DOHH2 (cell line): ENCODE data around the gene MTHFSD.

ENCODE experiments used
- H3F3A ChIP-seq: fragments of 200-600 bp; sonication (generic), shearing (Covaris generic); 2 replicates; pipeline ENCODE4 v1.6.0; 2016; ENCODE audit warnings: antibody characterized with exemption, mild to moderate bottlenecking; ENCODE audit not compliant: control insufficient read depth, insufficient read depth
- H3K27ac ChIP-seq: fragments of 200-600 bp; sonication (generic); 2 replicates; pipeline ENCODE4 v1.5.1; 2014; ENCODE audit warnings: low read depth, mild to moderate bottlenecking, low read length, moderate library complexity
- H3K27me3 ChIP-seq: fragments of 200-600 bp; sonication (generic); 2 replicates; pipeline ENCODE4 v1.6.1; 2014; ENCODE audit warnings: mild to moderate bottlenecking, low read length, mixed read lengths; ENCODE audit not compliant: control insufficient read depth
- H3K36me3 ChIP-seq: fragments of 200-600 bp; sonication (generic); 2 replicates; pipeline ENCODE4 v1.6.1; 2014; ENCODE audit warnings: mild to moderate bottlenecking, low read length, moderate library complexity, mixed read lengths; ENCODE audit not compliant: control insufficient read depth
- H3K4me1 ChIP-seq: fragments of 200-600 bp; sonication (generic); 2 replicates; pipeline ENCODE4 v1.6.1; 2014; ENCODE audit warnings: mild to moderate bottlenecking, low read length, mixed read lengths; ENCODE audit not compliant: control insufficient read depth
- H3K4me2 ChIP-seq: fragments of 200-600 bp; sonication (generic); 2 replicates; pipeline ENCODE4 v1.6.0; 2014; ENCODE audit warnings: mild to moderate bottlenecking, low read length, moderate library complexity
- H3K4me3 ChIP-seq: fragments of 200-600 bp; sonication (generic); 2 replicates; pipeline ENCODE4 v1.5.1; 2014; ENCODE audit warnings: mild to moderate bottlenecking, low read length, mixed read lengths
- H3K79me2 ChIP-seq: fragments of 200-600 bp; sonication (generic); 2 replicates; pipeline ENCODE4 v1.6.1; 2014; ENCODE audit warnings: mild to moderate bottlenecking, low read length, mixed read lengths; ENCODE audit not compliant: control insufficient read depth
- H3K9me2 ChIP-seq: fragments of 200-600 bp; sonication (generic); replicated peaks from 2 replicates; pipeline ENCODE4 v1.6.1; 2014; ENCODE audit warnings: mild to moderate bottlenecking, low read length, mixed read lengths; ENCODE audit not compliant: control insufficient read depth
- H3K9me3 ChIP-seq: fragments of 200-600 bp; sonication (generic); 2 replicates; pipeline ENCODE4 v1.6.1; 2014; ENCODE audit warnings: antibody characterized with exemption, low read length, mixed read lengths; ENCODE audit not compliant: control insufficient read depth, insufficient read depth
- H4K20me1 ChIP-seq: fragments of 200-600 bp; sonication (generic); 2 replicates; pipeline ENCODE4 v1.6.0; 2014; ENCODE audit warnings: low read depth, mild to moderate bottlenecking, antibody characterized with exemption, low read length, moderate library complexity; ENCODE audit not compliant: control insufficient read depth, insufficient read depth
- CTCF ChIP-seq: fragments of 200-600 bp; sonication (generic); IDR thresholded peaks from one replicate; pipeline ENCODE4 v1.5.1; 2014; ENCODE audit warnings: antibody characterized with exemption, mild to moderate bottlenecking, low read depth, low read length; ENCODE audit not compliant: poor library complexity, severe bottlenecking
- EZH2phosphoT487 ChIP-seq: fragments of 200-600 bp; sonication (generic); IDR thresholded peaks from 2 replicates; pipeline ENCODE4 v1.6.1; 2017; ENCODE audit warnings: borderline replicate concordance, mild to moderate bottlenecking, antibody characterized with exemption, low read length, moderate library complexity, mixed read lengths

The MTHFSD gene

GRCh38 chr16:86532526-86532815 is 22.6 kb downstream of the MTHFSD start:
- TF ChIP-seq EZH2phosphoT487: no peak
- TF ChIP-seq CTCF: no peak
- Histone ChIP-seq H3K4me3 (no peak overlapping the region), H3K27me3 (no peaks in the 10 kb centered on the region), H3K9me2 (no peaks in the 10 kb centered on the region), H3K36me3 (no peaks in the 10 kb centered on the region), H3F3A (no peaks in the 10 kb centered on the region), H4K20me1 (no peaks in the 10 kb centered on the region), H3K27ac (no peak overlapping the region), H3K79me2 (no peaks in the 10 kb centered on the region), H3K4me2 (no peak overlapping the region), H3K9me3 (no peaks in the 10 kb centered on the region), H3K4me1 (no peaks in the 10 kb centered on the region)

GRCh38 chr16:86531641-86532525 is 23.2 kb downstream of the MTHFSD start:
- Histone ChIP-seq H3K27ac (no peak overlapping the region), H3K79me2 (no peaks in the 10 kb centered on the region), H3K36me3 (no peaks in the 10 kb centered on the region), H3K9me2 (no peaks in the 10 kb centered on the region), H3K4me1 (no peaks in the 10 kb centered on the region), H3F3A (no peaks in the 10 kb centered on the region), H3K4me2 (no peak overlapping the region), H3K4me3 (no peak overlapping the region), H3K27me3 (no peaks in the 10 kb centered on the region), H3K9me3 (no peaks in the 10 kb centered on the region), H4K20me1 (no peaks in the 10 kb centered on the region)
- TF ChIP-seq EZH2phosphoT487 (no peak), CTCF (no peak)

- TF ChIP-seq EZH2phosphoT487 (no peak), CTCF (no peak)
- Histone ChIP-seq H3K36me3 (no peaks in the 10 kb centered on the region), H3K27ac (no peak overlapping the region), H3K79me2 (no peaks in the 10 kb centered on the region), H4K20me1 (no peaks in the 10 kb centered on the region), H3K4me1 (no peaks in the 10 kb centered on the region), H3K9me2 (no peaks in the 10 kb centered on the region), H3K4me3 (no peak overlapping the region), H3F3A (no peaks in the 10 kb centered on the region), H3K9me3 (no peaks in the 10 kb centered on the region), H3K27me3 (no peaks in the 10 kb centered on the region), H3K4me2 (no peak overlapping the region)
These were observed 23.9 kb downstream of the MTHFSD start for GRCh38 chr16:86531191-86531545.
